KG1 (cell line): ENCODE results near the gene UBE2E2.

Experiments used
- DNase-seq: peaks from one replicate; lab custom pipeline; 2025; lab: John Stamatoyannopoulos, UW

The UBE2E2 gene

DNA sequence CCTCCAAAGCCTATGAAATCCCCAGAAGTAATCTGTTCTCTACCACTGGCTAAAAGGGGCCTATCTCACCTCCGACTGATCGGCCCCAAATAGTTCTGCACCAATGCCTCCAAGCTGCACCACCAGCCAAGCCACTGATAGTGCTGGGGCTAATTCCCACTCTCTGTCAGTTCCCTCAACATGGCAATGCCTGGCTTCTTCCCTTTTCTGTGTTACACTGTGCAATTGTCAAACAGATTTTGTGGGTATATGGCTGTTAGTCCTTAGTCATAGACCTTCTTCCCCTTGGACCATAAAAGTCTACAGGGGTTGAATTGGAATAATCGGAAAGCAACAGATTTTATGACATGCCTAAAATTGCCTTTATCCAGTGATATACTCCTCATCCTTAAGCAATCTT, 9.3 kb upstream of the UBE2E2 start:
- no peak for DNase-seq

- no peak for DNase-seq
Observed at GRCh38 chr3:23198801-23199200, 4.3 kb upstream of the UBE2E2 start.

DNA sequence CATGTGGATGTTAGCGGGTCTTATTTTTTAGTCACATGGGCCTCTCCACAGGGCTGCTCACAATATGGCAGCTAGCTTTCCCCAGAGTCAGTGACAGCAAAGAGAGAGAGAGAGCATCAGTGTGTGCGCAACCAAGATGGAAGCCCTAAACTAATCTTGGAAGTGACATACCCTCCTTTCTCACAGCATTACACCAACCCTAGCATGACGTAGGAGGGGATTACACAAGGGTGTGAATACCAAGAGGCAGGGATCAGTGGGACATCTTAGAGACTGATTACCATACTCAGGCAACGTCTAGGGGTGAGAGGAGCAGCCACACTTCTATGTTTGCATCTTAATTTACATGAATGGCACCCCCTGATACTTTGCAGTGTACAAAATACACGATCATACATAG, 3.5 kb upstream of the UBE2E2 start:
- no peak for DNase-seq

GRCh38 chr3:23201154-23201838, 1.8 kb upstream of the UBE2E2 start:
- DNase-seq = no peak

DNA sequence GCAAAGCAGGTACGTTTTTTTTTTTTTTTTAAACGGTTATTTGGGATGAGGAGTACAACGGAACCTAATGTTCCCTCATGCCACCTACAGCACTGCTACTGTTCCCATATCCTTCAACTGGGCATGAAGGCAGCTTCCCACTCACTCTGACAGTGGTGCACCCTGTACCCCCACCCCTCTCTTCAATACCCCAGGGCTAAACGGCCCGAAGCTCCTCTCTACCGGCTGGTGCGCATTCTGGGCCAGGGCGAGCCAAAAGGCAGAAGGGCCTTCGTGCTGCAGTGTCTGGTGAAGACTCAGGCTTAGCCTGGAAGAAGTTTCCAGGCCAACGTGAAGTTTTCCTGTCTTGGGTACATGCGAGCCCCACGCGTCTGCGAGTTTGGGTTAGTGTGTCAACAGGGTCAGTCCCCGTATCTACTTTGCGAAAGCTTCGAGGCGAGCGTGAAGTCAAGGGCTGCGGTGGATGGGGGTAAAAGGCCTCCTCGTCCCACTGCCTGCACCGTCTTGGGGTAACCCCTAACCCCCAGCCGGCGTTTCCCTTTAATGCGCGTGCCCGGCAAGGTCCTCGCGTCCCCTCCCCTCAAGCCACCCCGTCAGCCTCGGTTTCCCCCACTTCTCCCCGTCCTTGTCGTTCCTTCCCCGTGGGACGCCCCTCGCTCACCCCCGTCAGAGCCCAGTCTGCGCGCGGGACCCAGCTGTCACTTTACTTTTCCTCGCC, 765 bp upstream of the UBE2E2 start:
- DNase-seq = no peak

DNA sequence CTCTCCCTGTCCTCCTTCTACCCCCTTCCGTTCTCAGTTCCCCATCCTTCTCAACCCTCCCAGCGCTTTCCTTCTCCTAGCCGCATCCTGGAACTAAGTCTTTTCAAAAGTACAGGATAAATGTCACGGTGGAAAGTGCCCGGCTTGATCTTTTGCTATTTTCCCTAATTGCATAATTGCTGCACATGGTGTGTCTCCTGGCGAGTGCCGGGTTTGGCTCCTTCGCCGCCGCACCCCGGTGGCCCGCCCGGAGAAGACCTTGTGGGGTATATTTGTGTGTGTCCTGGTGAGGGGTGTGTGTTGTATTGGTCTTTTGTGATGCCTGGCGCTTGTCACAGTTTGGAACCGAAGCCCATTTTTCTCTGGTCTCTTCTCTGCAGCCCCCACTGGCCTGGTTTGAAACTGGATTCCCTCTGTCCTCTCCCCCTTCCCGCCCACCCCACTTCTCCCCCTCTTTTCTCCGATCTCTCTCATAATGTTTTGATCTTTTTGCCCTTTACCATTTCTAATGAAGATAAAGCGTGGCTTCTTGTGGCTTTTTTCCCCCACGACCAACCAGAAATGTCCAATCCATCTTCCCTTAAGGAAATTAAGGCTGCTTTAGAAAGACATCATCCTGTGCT, 692 bp downstream of the UBE2E2 start:
- DNase-seq = no peak

DNA sequence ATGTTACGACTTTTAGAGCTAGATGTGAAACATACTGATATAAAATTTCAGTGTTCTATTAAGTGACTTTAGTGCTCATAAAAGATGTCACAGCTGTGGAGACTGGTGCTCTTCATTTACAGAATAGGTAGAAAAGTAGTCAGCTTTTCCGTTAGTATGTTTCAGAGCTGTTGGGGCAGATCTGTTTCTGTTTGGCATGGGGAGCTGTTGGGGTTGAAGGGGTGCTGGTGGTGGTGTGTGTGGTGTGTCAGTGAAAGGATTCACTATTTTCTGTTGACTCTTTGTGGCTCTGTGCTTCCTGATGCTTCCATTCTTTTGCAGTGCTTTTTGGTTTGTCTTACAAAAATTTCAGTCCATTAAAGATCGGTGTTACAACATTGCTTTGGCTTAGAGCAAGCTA, 3.2 kb downstream of the UBE2E2 start:
- DNase-seq = no peak

GRCh38 chr3:23209103-23209502, 6.0 kb downstream of the UBE2E2 start:
- no peak for DNase-seq

- DNase-seq = no peak
Observed at GRCh38 chr3:23209747-23210487, 6.8 kb downstream of the UBE2E2 start.

GRCh38 chr3:23213813-23214212, 10.7 kb downstream of the UBE2E2 start:
- DNase-seq = no peak

- DNase-seq = no peak
Observed at GRCh38 chr3:23217872-23218554, 14.9 kb downstream of the UBE2E2 start.

DNA sequence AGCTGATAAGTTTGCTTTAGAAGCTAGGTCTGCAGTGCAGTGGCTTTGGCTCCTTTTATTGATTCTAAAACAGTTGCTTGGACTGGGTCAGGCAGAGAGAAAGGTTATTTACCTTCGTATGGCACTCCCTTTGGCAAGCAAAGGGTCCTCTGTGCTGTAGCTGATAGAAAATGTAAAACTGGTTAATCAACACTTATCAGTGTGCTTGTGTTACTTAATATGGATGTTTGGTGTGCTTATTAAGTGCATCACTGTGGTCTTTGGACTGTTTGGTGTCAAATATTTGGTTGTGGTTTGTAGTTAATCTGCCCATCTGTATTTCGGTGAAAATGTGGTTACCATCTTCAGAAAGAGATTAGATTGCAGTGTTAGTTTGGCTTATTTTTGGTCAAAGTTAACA, 16.0 kb downstream of the UBE2E2 start:
- no peak for DNase-seq

DNA sequence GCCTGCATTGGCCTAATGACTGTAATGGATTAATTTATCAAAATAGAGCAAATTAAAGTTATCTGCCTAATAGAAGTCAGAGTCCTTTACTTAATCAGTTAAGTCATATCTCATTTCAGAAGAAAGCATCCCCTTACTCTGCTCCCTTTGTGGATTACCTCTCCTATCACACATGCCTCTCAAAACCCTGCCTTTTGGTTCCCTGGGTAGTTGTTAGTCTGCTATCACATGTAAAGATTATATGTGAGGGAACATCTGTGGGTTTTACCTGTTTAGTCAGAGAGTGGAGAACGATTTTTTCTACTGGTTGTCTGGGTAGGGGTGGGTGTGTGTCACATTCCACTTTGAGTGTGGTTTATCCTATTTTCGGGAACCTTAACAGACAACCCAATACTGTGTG, 16.4 kb downstream of the UBE2E2 start:
- DNase-seq = no peak

DNA sequence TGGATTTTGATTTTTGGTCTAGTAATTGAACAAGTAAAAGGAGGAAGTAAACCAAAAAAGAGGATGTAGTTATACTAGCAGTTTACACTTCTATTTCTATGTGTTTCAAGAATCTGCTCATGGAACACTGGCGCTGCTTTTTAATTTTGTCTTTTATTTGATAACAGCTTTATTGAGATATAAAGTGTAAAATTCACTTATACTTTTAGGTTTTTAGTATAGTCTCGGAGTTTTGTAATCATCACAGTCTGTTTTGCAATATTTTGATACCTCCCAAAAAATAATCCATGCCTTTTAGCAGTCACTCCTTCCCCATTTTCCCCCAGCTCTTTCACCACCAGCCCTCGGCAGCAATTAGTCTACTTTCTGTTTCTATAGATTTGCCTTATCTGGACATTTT, 18.0 kb downstream of the UBE2E2 start:
- DNase-seq = no peak

GRCh38 chr3:23232016-23232415, 28.9 kb downstream of the UBE2E2 start:
- DNase-seq = no peak

- DNase-seq = no peak
Observed at GRCh38 chr3:23232854-23233253, 29.7 kb downstream of the UBE2E2 start.

- no peak for DNase-seq
Observed at GRCh38 chr3:23235264-23235663, 32.1 kb downstream of the UBE2E2 start.

DNA sequence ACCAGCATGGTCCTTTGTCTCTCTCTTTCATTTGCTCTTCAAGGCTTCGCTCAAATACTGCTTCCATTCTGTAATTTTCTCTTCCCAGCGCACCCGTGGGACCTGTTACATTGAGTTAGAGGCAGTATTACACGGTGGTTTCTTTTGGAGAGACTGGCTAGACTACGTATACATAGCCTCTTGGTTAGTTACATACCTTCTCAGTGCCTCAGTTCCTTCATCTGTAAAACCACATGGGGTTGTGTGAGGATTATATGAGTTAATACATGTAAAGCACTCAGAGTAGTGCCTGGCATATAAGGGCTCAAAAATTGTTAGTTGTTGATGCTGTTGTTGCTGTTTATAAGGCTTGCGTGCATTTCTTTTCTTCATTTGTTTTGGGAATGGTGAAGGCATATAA, 33.8 kb downstream of the UBE2E2 start:
- peak; percentile 36 for DNase-seq

GRCh38 chr3:23238156-23238555, 35.0 kb downstream of the UBE2E2 start:
- no peak for DNase-seq

DNA sequence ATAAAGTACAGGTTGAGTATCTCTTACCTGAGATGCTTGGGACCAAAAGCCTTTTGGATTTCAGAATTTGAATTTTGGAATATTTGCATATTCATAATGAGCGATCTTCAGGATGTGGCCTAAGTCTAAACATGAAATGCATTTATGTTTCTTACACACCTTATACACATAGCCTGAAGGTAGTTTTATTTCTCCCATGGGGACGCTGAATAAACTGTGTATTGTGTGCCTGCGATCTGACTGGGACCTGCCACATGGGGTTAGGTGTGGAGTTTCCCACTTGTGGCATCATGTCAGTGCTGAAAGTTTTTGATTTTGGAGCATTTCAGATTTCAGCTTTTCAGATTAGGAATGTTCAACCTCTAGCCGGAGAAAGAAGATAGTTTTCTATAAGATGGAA, 35.5 kb downstream of the UBE2E2 start:
- no peak for DNase-seq

DNA sequence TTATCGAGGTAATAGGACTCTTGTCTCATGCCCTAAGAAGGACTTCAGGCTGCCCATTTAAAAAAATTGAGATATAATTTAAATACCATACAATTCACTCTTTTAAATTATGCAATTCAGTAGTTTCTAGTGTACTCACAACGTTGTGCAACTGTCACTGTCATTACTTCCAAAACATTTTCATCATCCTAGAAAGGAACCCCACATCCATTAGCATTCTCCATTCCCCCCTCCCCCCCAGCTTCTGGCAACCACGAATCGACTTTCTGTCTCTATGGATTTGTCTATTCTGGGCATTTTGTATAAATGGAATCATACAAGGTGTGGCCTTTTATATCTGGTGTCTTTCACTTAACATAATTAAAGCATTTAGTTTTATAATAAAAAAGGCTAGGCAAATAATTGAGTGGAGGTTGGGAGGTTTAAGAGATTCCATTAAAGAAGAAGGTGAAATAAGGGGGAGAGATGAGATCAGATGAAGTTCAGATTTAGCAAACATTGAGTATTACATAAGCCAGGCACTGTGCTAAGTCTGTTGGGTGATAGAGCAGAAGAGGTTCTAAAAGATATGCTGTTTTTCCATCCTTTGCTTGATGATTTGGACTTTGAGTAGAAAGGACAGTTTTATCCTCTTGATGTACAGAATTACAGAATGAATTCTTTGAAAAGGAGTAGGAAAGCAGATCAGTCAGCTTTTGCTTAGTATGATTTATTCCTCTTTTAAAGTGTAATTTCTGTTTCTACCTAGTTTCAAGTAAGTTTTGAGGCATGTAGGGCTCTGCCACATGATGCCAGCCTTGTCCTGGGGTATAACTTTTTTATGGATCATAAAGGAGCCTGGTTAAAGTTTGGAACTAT, 36.3 kb downstream of the UBE2E2 start:
- no peak for DNase-seq
